Activated CD4-positive, alpha-beta T cell treated with anti-CD3 and anti-CD28 coated beads for 36 hours (primary cell): Measurements from ENCODE around the gene FAHD2B. TPM values are rescaled to one million over a fixed set of nuclear protein-coding genes. Genes with fewer than 3 reads are reported as not detected.
A peak's percentile ranks its signal among the peaks of the same experiment; 100 is the strongest.
"Not testable (repeated sequence)": the region's sequence is repeated elsewhere in the genome, so short reads cannot be mapped to it uniquely, and the experiment has no call there.

Experiments
- ATAC-seq: fragments of 200-7000 bp; cut with Tn5 transposase; one replicate; pipeline ENCODE4 v1.10.0; 2021; ENCODE audit warnings: mild to moderate bottlenecking, moderate library complexity
- CTCF ChIA-PET: fragments of 350-600 bp; sonication (Branson Sonifier 250); formaldehyde crosslinking; loops from one replicate; lab custom pipeline; 2021; ENCODE audit warnings: antibody characterized with exemption; lab: Charles Lee
- POLR2A ChIA-PET: fragments of 350-600 bp; sonication (Branson Sonifier 250); formaldehyde crosslinking; loops from one replicate; lab custom pipeline; 2021; ENCODE audit warnings: antibody characterized with exemption, inconsistent platforms; lab: Charles Lee
- DNase-seq: peaks from one replicate; pipeline ENCODE4 v3.0.0-alpha.2; 2020
- H3K27ac Mint-ChIP-seq: one replicate; pipeline ENCODE4 v1.8.0; 2021; ENCODE audit warnings: mixed read lengths
- H3K27me3 Mint-ChIP-seq: one replicate; pipeline ENCODE4 v1.8.0; 2021; ENCODE audit warnings: mixed read lengths
- H3K36me3 Mint-ChIP-seq: one replicate; pipeline ENCODE4 v1.8.0; 2021; ENCODE audit warnings: low read depth, mixed read lengths
- H3K4me1 Mint-ChIP-seq: one replicate; pipeline ENCODE4 v1.8.0; 2021; ENCODE audit warnings: mixed read lengths
- H3K4me3 Mint-ChIP-seq: one replicate; pipeline ENCODE4 v1.8.0; 2021; ENCODE audit warnings: mild to moderate bottlenecking, moderate library complexity, mixed read lengths
- H3K9me3 Mint-ChIP-seq: one replicate; pipeline ENCODE4 v1.8.0; 2021; ENCODE audit warnings: low read depth, mixed read lengths
- intact Hi-C, 2 experiments: fragments of 100-400 bp; cut with DNase I in 1 of 2; cut with micrococcal nuclease in 1 of 2; formaldehyde crosslinking; loops; one replicate each; pipeline versions ENCODE4 v1.14.2 to v1.15.1; 2022 to 2024; cut with DNase I, micrococcal nuclease
- total RNA-seq, 2 experiments: library from RNA; stranded (reverse); gene quantifications; one replicate each; pipeline ENCODE4 v1.2.3, GENCODE V29; 2021

The FAHD2B gene
- total RNA-seq, 2 experiments from 2014 or later, result 21.0 to 26.2 TPM

DNA sequence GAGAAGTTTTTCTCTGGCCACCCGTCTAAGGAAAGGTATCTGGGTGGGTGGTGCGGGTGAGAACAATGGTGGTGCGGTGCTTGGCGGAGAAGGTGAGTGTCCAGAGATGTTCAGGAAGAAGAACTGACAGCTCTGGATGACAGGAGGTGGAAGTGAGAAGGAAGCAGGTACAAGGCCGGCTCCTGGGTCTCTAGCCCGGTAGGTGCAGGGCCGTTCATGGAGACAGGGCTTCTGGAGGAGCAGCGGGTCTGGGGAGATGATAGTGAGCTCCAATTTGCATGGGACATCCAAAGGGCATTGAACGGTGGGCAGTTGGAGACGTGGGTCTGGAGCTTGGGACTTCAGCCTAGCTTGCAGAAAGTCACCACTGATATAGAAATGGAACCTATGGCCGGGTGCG lies 979 bp upstream of the FAHD2B start:
- H3K4me3 Mint-ChIP-seq, result peak overlapping the region; percentile 73
- DNase-seq, result no peak
- ChIA-PET CTCF (interaction anchor here (0.7 to 0.9 kb wide), 2 partner anchors 16 to 490 kb away, joined by 3 to 5 read pairs; no protein-coding TSS in a partner anchor), POLR2A (interaction anchor here (0.6 kb wide), 1 partner anchor 1013 kb away, joined by 3 read pairs; no protein-coding TSS in a partner anchor)
- H3K9me3 Mint-ChIP-seq, result no peaks in the 10 kb centered on the region
- H3K36me3 Mint-ChIP-seq, result no peaks in the 10 kb centered on the region
- peaks cover 2% of the 10 kb centered on the region for H3K27me3 Mint-ChIP-seq
- no peak overlapping the region for H3K27ac Mint-ChIP-seq
- H3K4me1 Mint-ChIP-seq, result peaks cover 8% of the 10 kb centered on the region
- no peak for ATAC-seq
- intact Hi-C loops, result no loop called here

DNA sequence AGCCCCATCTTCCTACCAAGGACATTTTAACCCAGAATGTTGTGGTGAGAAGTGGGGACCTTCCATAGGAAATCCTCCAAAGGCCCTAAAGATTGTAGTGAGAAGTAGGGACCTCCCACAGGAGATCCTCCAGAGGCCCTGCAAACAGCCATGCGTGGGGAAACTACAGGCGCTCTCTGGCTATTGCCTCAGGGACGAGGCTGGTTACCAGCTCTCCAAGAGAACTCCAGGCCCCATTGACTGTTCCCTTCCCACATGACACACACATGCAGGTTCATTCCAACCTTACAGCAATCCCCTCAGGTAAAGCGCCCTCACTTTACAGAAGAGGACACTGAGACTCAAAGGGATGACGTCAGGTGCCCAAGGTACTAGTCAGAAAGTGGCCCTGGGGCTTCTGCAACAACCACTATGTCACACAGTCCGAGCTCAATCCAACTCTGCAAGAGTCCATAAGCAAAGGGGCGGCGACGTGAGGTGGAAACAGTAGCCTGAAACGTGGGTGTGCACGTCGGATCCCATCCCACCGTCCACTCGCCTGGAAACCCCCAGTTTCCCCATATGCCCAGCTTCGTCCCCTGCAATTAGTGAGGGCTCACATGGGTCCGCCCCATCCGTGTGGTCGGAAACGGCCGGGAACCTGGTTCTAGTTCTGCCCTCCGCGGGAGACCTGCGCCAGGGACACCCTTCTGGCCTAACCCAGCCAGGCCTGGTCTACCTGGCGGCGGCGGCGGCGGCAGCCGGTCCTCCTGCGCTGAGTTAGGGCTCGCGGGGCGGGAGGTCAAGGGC lies 505 bp downstream of the FAHD2B start:
- H3K9me3 Mint-ChIP-seq, CTCF ChIA-PET, H3K36me3 Mint-ChIP-seq, H3K4me1 Mint-ChIP-seq, H3K27ac Mint-ChIP-seq, DNase-seq, H3K27me3 Mint-ChIP-seq, intact Hi-C loops: not testable (repeated sequence)
- ATAC-seq, result peak; percentile 48
- POLR2A ChIA-PET, result interaction anchor here (0.6 kb wide), 1 partner anchor 259 kb away, joined by 6 read pairs; no protein-coding TSS in a partner anchor
- peak overlapping the region; percentile 63 for H3K4me3 Mint-ChIP-seq

- H3K9me3 Mint-ChIP-seq, ATAC-seq, H3K36me3 Mint-ChIP-seq, H3K4me1 Mint-ChIP-seq, H3K4me3 Mint-ChIP-seq, H3K27ac Mint-ChIP-seq, CTCF ChIA-PET, DNase-seq, H3K27me3 Mint-ChIP-seq, POLR2A ChIA-PET, intact Hi-C loops: not testable (repeated sequence)
Observed at GRCh38 chr2:97092946-97093345, 1.7 kb downstream of the FAHD2B start.

GRCh38 chr2:97088706-97089105 lies 6.0 kb downstream of the FAHD2B start:
- CTCF ChIA-PET, H3K4me1 Mint-ChIP-seq, H3K36me3 Mint-ChIP-seq, H3K27me3 Mint-ChIP-seq, H3K9me3 Mint-ChIP-seq, ATAC-seq, H3K27ac Mint-ChIP-seq, POLR2A ChIA-PET, intact Hi-C loops, H3K4me3 Mint-ChIP-seq, DNase-seq: not testable (repeated sequence)

- H3K27me3 Mint-ChIP-seq, H3K27ac Mint-ChIP-seq, CTCF ChIA-PET, H3K9me3 Mint-ChIP-seq, H3K36me3 Mint-ChIP-seq, intact Hi-C loops, POLR2A ChIA-PET, H3K4me3 Mint-ChIP-seq, DNase-seq, H3K4me1 Mint-ChIP-seq: not testable (repeated sequence)
- peak; percentile 49 for ATAC-seq
Observed at GRCh38 chr2:97085093-97085492, 9.6 kb downstream of the FAHD2B start.

DNA sequence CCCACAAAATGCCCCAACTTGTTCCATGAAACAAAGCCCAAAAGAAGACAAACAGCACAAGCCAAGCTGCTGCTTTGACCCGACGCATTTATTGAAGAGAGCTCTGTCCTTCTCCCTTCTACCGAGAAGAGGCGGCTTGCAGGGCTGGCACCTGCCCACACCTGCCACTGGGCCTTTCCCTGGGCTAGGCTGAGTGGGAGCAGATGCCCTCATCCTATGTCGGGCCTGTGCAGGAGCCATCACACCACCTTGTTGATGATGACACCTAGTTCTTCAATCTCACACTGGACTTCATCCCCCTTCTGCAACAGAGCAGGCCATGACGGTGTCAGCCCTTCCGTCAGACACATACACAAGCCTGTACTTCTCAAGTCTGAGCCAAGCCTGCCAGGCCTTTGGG lies 11.2 kb downstream of the FAHD2B start:
- H3K9me3 Mint-ChIP-seq, H3K27me3 Mint-ChIP-seq, H3K4me1 Mint-ChIP-seq, H3K4me3 Mint-ChIP-seq, H3K36me3 Mint-ChIP-seq, ATAC-seq, H3K27ac Mint-ChIP-seq, DNase-seq, CTCF ChIA-PET, POLR2A ChIA-PET, intact Hi-C loops: not testable (repeated sequence)

GRCh38 chr2:97082206-97082605 lies 12.5 kb downstream of the FAHD2B start:
- H3K9me3 Mint-ChIP-seq, H3K4me1 Mint-ChIP-seq, H3K4me3 Mint-ChIP-seq, DNase-seq, ATAC-seq, CTCF ChIA-PET, intact Hi-C loops, H3K27ac Mint-ChIP-seq, H3K36me3 Mint-ChIP-seq, POLR2A ChIA-PET, H3K27me3 Mint-ChIP-seq: not testable (repeated sequence)

DNA sequence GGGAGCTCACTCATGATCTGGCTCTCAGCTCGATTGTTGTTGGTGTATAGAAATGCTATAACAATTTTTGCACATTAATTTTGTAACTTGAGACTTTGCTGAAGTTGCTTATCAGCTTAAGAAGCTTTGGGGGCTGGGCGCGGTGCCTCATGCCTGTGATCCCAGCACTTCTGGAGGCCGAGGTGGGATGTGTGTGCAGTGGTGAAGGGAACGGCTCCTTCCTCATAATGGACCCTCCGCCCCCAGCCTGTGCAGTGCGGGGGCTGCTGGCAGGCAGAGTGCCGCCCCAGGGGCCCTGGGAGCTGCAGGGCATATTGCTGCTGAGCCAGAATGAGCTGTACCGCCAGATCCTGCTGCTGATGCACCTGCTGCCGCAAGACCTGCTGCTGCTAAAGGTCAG lies 13.8 kb downstream of the FAHD2B start:
- H3K36me3 Mint-ChIP-seq, H3K4me3 Mint-ChIP-seq, H3K4me1 Mint-ChIP-seq, H3K27ac Mint-ChIP-seq, H3K9me3 Mint-ChIP-seq, H3K27me3 Mint-ChIP-seq, POLR2A ChIA-PET, ATAC-seq, CTCF ChIA-PET, intact Hi-C loops, DNase-seq: not testable (repeated sequence)

GRCh38 chr2:97077213-97077612 lies 17.5 kb downstream of the FAHD2B start:
- H3K27me3 Mint-ChIP-seq, DNase-seq, H3K36me3 Mint-ChIP-seq, ATAC-seq, H3K9me3 Mint-ChIP-seq, POLR2A ChIA-PET, H3K4me1 Mint-ChIP-seq, H3K27ac Mint-ChIP-seq, intact Hi-C loops, H3K4me3 Mint-ChIP-seq, CTCF ChIA-PET: not testable (repeated sequence)

DNA sequence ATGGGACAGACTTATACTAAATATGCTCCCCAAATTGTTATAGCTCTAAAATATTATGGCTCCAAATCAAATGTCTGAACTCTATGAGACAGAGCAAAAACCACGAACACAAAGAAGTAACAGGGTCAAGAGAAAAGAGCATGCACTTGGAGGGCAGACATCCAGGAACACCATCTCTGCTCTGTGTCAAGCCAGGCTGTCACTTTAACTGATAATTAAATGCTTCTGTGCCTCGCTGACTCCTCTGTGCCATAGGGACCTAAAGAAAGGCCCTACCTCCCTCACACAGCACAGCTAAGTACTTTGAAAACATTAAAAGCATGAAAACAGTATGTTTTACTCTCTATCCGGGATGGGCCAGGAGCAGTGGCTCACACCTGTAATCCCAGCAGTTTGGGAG lies 23.8 kb downstream of the FAHD2B start:
- H3K27me3 Mint-ChIP-seq, H3K27ac Mint-ChIP-seq, H3K36me3 Mint-ChIP-seq, ATAC-seq, H3K4me1 Mint-ChIP-seq, H3K9me3 Mint-ChIP-seq, H3K4me3 Mint-ChIP-seq, intact Hi-C loops, POLR2A ChIA-PET, DNase-seq, CTCF ChIA-PET: not testable (repeated sequence)

DNA sequence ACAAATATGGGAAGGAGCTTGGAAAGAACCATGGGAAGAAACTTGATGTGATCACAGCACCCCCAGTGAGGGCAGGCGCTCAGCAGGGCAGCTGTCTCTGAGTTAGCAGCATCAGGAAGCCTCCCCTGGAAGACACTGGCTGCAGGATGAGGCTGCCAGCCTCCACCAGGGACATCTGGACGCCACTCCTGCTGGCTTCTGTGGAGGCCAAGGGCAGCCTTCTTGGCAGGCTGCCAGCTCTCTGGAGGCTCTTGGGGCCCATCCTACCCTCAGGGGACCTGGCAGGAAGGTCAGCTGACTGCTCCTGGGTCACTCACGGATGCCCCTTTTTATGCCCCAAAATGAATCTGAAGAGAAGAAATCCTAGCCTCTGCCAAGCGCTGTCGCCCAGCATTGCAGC lies 26.0 kb downstream of the FAHD2B start:
- H3K36me3 Mint-ChIP-seq, H3K27me3 Mint-ChIP-seq, H3K4me1 Mint-ChIP-seq, intact Hi-C loops, DNase-seq, H3K9me3 Mint-ChIP-seq, H3K4me3 Mint-ChIP-seq, ATAC-seq, CTCF ChIA-PET, POLR2A ChIA-PET, H3K27ac Mint-ChIP-seq: not testable (repeated sequence)

DNA sequence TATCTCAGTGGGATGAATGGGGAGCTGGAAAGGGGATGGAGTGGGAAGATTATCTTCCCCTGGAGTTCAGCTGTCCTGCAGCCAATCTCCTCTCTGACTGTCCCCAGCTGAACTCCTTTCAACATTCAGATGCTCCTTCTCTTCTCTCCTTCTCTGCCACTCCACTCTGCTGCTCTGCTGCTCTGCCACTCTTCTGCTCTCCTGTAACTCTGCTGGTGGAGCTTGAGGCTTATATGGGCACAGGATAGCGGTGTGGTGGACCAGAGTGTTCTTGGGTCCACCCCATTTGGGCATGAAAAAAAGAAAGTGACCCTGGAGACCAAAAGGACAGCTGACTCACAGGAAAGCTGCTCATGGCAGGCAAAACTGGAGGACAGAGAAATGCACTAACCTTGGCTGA lies 26.6 kb downstream of the FAHD2B start:
- ATAC-seq, result no peak
- intact Hi-C loops, result no loop called here
- CTCF ChIA-PET, result interaction anchor here (0.8 kb wide), 1 partner anchor 67 kb away, joined by 4 read pairs; no protein-coding TSS in a partner anchor
- POLR2A ChIA-PET, result interaction anchor here (0.6 kb wide), 1 partner anchor 1506 kb away, joined by 3 read pairs; no protein-coding TSS in a partner anchor
- Mint-ChIP-seq H3K27me3 (peaks cover 4% of the 10 kb centered on the region), H3K27ac (no peak overlapping the region), H3K4me3 (no peak overlapping the region), H3K4me1 (no peaks in the 10 kb centered on the region), H3K36me3 (no peaks in the 10 kb centered on the region), H3K9me3 (no peaks in the 10 kb centered on the region)
- no peak for DNase-seq
